ENCODE data around the gene HNRNPA2B1. TPM values are rescaled to one million over a fixed set of nuclear protein-coding genes. Genes with fewer than 3 reads are reported as not detected.

The HNRNPA2B1 gene
- total and polyA plus RNA-seq, 2 of the 8 experiments (the other 6 are each of a cell fraction or from before 2014, with no cell fraction given) = 276 to 1,255 TPM

GRCh38 chr7:26189697-26190096 lies 10.8 kb downstream of the HNRNPA2B1 start:
- H2BK12ac ChIP-seq (ENCODE audit: low read depth, low read length) = no peak overlapping the region
- whole genome bisulfite sequencing, 2 experiments (ENCODE audit: extremely low coverage in 1 of 2, insufficient coverage in 1 of 2, insufficient read length in 1 of 2, insufficient replicate concordance in 2 of 2, low coverage in 1 of 2, low lambda C conversion rate in 2 of 2, missing lambda C conversion rate in 1 of 2) = 97% methylated on average over 3 of the region's 3 CpGs; no CpG with 5 or more reads in 1 of the 2 experiments
- H2AFZ ChIP-seq (ENCODE audit: low read length) = no peak overlapping the region
- H4K5ac ChIP-seq (ENCODE audit: insufficient read length, low read depth, low read length) = no peak overlapping the region
- H4K91ac ChIP-seq (replicated peaks; ENCODE audit: insufficient read length, low read length) = no peak overlapping the region
- CTCF ChIA-PET (ENCODE audit: partially characterized antibody) = interaction anchor here (1.1 to 5.6 kb wide), 5 partner anchors 8 to 297 kb away, joined by 3 to 30 read pairs (median 11); no protein-coding TSS in a partner anchor
- no peaks in the 10 kb centered on the region for H3K4me1 ChIP-seq (replicated peaks in 1 of 4; ENCODE audit: control insufficient read depth in 3 of 4, insufficient read depth in 4 of 4, low read length in 3 of 4)
- no peak overlapping the region for H3K9ac ChIP-seq (replicated peaks in 1 of 4; ENCODE audit: extremely low read depth in 1 of 4, low read depth in 3 of 4, low read length in 3 of 4)
- no peak overlapping the region for H2BK120ac ChIP-seq (replicated peaks; ENCODE audit: low read depth, low read length)
- no peak overlapping the region for H3K14ac ChIP-seq (ENCODE audit: insufficient read length)
- no peaks in the 10 kb centered on the region for H3K23me2 ChIP-seq (ENCODE audit: low read depth, low read length)
- POLR2A ChIA-PET (ENCODE audit: partially characterized antibody) = interaction anchor here (0.8 to 17.3 kb wide), 26 partner anchors 7 to 297 kb away, joined by 3 to 578 read pairs (median 10); partner anchors contain the start of genes CBX3, HNRNPA2B1, NFE2L3 and SNX10
- no peak overlapping the region for H3K4ac ChIP-seq (replicated peaks; ENCODE audit: insufficient read length, low read depth, low read length)
- peaks cover 44 to 72% (median 62%) of the 10 kb centered on the region in 4 experiments for H3K36me3 ChIP-seq (ENCODE audit: control insufficient read depth in 2 of 4, insufficient read depth in 4 of 4, low read length in 3 of 4)
- DNase-seq (ENCODE audit: low read depth in 1 of 2, low spot score in 2 of 2) (no peak), FAIRE-seq (no peak)
- no peak overlapping the region for H2BK20ac ChIP-seq (ENCODE audit: low read length)
- H3K79me2 ChIP-seq (ENCODE audit: control insufficient read depth in 1 of 2, insufficient read depth in 2 of 2, low read length in 2 of 2) = peaks cover 0 to 30% of the 10 kb centered on the region in 2 experiments; a peak in 2 of 4 replicates
- no peak overlapping the region for H4K8ac ChIP-seq (ENCODE audit: extremely low read depth, insufficient read depth, low read length)
- H3K27ac ChIP-seq (ENCODE audit: low read depth, low read length) = no peak overlapping the region
- no peak overlapping the region for H2BK5ac ChIP-seq (ENCODE audit: low read depth, low read length)
- H3K23ac ChIP-seq (ENCODE audit: insufficient read length) = no peak overlapping the region
- no peak overlapping the region for H2BK15ac ChIP-seq (ENCODE audit: low read length)
- no peak overlapping the region for H3K56ac ChIP-seq (replicated peaks; ENCODE audit: insufficient read length, low read depth, low read length)
- H3K4me3 ChIP-seq (ENCODE audit: extremely low read depth in 1 of 4, insufficient read depth in 2 of 4, low read depth in 3 of 4, low read length in 4 of 4) = no peak overlapping the region
- H3K4me2 ChIP-seq (ENCODE audit: insufficient read depth in 1 of 2, low read depth in 2 of 2, low read length in 2 of 2) = no peak overlapping the region
- no peaks in the 10 kb centered on the region for H3K9me3 ChIP-seq (ENCODE audit: insufficient read depth in 2 of 2, low read depth in 1 of 2, low read length in 1 of 2)
- H3K18ac ChIP-seq (ENCODE audit: extremely low read depth, low read length) = no peak overlapping the region
- H3K79me1 ChIP-seq (ENCODE audit: low read depth, low read length) = no peaks in the 10 kb centered on the region
- peaks cover 20 to 25% of the 10 kb centered on the region in 2 experiments for H4K20me1 ChIP-seq (replicated peaks in 1 of 2; ENCODE audit: control insufficient read depth in 1 of 2, insufficient read depth in 2 of 2, low read length in 2 of 2)
- no peak overlapping the region for H2AK5ac ChIP-seq (ENCODE audit: low read depth, low read length)
- no peaks in the 10 kb centered on the region for H3K27me3 ChIP-seq (replicated peaks in 1 of 4; ENCODE audit: control insufficient read depth in 3 of 4, extremely low read depth in 1 of 4, insufficient read depth in 3 of 4, low read length in 3 of 4)
- peak in 1 of 2 experiments; percentile 65; a peak in 2 of 3 replicates for TF ChIP-seq POLR2A (IDR thresholded peaks at IDR 0.05; ENCODE audit: control extremely low read depth in 1 of 2, low read depth in 2 of 2, low read length in 2 of 2)
- TF ChIP-seq HDAC2 (IDR thresholded peaks at IDR 0.05; ENCODE audit: borderline replicate concordance in 1 of 2, low read depth in 2 of 2, low read length in 2 of 2) = no peak
- no peak; the same call in 1 of the 2 replicates for TF ChIP-seq CHD2 (IDR thresholded peaks at IDR 0.05; ENCODE audit: low read length)
- TF ChIP-seq ZNF274 (IDR thresholded peaks at IDR 0.05; ENCODE audit: borderline replicate concordance, extremely low read depth, low read length) = no peak
- TF ChIP-seq ATF3 (IDR thresholded peaks at IDR 0.05; ENCODE audit: insufficient read depth, low read depth, low read length) = no peak
- TF ChIP-seq E2F6 (IDR thresholded peaks at IDR 0.05) = no peak
- TF ChIP-seq TCF12 (IDR thresholded peaks at IDR 0.05; ENCODE audit: low read depth, low read length) = no peak
- TF ChIP-seq POLR2AphosphoS5 (IDR thresholded peaks at IDR 0.05; ENCODE audit: low read depth, low read length) = peak; percentile 60; the same call in 1 of the 2 replicates
- no peak for TF ChIP-seq USF2 (IDR thresholded peaks at IDR 0.05; ENCODE audit: low read length)
- no peak for TF ChIP-seq CBX5 (IDR thresholded peaks at IDR 0.05; ENCODE audit: low read depth, low read length)
- TF ChIP-seq TBP (IDR thresholded peaks at IDR 0.05; ENCODE audit: low read depth, low read length) = no peak
- TF ChIP-seq CREB1 (IDR thresholded peaks at IDR 0.05) = no peak

Measured in H1 (cell line).